22Rv1 (cell line): ENCODE data around the gene GFER.

ENCODE experiments used
- H3K27ac ChIP-seq: fragments of 450-650 bp; 2 replicates; pipeline ENCODE4 v1.5.1; 2017
- ZFX ChIP-seq: fragments of 450-650 bp; IDR thresholded peaks from 2 replicates; pipeline ENCODE4 v1.6.1; 2017; ENCODE audit warnings: antibody characterized with exemption, borderline replicate concordance
- TF ChIP-seq, protein P1 (sequence below): fragments of 450-650 bp; IDR thresholded peaks from 2 replicates; pipeline ENCODE4 v1.5.1; 2017; ENCODE audit warnings: mild to moderate bottlenecking

The GFER gene

DNA sequence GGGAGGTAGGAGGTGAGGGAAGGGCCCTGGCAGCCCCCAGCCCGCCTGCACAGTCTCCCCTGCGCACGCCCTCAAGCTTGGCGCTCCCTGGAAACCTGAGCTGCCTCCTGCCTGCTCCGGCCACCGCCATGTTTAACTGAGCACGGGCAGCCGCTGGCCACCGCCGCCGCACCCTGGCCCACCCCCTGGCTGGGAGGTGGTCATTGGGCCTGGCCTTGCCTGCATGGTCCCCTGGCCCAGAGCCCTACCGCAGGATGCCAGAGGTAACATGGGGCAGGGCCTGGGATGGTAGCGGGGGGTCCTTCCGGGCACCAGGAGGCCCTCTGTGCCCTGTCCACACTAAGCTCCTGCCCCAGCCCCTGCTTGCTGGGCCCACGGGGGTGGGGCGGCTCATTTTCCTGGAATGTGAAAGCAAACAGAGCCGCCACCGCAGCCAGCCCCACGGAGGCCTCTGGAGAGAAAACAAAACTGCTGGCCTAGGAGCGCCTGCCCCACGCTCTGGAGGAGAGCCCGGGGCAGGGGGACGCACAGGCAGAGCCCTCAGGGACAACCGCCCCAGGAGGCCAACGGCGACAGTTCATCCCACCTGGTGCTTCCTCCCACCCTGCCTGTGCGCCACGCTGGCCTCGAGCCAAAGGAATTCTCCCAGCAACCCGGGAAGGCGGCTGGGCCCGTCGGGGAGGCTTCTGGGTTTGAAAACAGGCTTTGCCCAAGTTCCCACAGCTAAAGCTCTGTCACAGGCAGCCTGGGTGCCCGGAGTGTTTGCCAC, 51.6 kb downstream of the GFER start:
- TF ChIP-seq, protein P1, sequence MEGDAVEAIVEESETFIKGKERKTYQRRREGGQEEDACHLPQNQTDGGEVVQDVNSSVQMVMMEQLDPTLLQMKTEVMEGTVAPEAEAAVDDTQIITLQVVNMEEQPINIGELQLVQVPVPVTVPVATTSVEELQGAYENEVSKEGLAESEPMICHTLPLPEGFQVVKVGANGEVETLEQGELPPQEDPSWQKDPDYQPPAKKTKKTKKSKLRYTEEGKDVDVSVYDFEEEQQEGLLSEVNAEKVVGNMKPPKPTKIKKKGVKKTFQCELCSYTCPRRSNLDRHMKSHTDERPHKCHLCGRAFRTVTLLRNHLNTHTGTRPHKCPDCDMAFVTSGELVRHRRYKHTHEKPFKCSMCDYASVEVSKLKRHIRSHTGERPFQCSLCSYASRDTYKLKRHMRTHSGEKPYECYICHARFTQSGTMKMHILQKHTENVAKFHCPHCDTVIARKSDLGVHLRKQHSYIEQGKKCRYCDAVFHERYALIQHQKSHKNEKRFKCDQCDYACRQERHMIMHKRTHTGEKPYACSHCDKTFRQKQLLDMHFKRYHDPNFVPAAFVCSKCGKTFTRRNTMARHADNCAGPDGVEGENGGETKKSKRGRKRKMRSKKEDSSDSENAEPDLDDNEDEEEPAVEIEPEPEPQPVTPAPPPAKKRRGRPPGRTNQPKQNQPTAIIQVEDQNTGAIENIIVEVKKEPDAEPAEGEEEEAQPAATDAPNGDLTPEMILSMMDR = no peak
- TF ChIP-seq ZFX = no peak
- H3K27ac ChIP-seq = no peak overlapping the region

DNA sequence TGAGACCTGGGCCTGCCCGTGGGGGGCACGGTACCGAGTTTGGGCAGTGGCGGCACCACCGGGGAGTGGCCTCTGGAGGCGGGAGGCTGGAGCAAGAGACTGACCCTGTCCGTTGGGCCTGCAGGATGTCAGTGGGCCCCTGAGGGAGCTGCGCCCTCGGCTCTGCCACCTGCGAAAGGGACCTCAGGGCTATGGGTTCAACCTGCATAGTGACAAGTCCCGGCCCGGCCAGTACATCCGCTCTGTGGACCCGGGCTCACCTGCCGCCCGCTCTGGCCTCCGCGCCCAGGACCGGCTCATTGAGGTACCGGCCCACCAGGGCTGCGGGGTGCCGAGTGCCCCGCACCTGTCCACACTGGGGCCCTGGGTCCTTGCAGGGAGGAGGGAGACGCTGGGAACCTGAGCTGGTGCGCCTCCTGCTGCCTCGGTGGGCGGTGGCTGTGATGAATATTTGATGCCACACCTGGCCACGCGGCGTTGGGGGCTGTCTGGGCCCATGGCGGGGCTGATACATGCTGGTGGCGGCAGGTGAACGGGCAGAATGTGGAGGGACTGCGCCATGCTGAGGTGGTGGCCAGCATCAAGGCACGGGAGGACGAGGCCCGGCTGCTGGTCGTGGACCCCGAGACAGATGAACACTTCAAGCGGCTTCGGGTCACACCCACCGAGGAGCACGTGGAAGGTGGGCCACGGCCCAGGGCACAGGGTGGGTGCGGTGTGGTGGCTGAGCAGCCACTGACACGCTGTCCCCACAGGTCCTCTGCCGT, 52.4 kb downstream of the GFER start:
- TF ChIP-seq, protein P1 = no peak
- no peak for TF ChIP-seq ZFX
- no peak overlapping the region for H3K27ac ChIP-seq

DNA sequence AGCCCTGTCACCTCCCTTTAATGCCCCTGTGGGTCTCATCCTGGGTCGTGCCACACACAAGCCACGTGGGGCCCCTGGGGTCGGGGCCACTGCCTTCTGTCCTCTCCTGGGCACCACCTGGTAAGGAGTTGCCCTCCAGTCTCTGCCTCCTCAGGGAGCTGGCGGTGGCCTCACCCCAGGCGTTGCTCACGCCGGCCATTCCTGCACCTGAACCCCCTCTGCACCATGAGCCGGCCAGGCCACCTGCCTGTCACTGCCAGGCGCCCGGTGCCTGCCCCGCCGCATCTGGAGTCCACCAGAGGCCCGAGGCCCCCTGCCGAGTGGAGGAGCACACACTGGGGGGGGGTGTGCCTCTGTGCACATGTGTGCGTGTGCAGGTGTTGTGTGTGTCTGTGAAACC, 53.1 kb downstream of the GFER start:
- TF ChIP-seq, protein P1 = no peak
- TF ChIP-seq ZFX = no peak
- H3K27ac ChIP-seq = no peak overlapping the region
